ENCODE data around the gene STK17B. TPM values are rescaled to one million over a fixed set of nuclear protein-coding genes. Genes with fewer than 3 reads are reported as not detected.

STK17B gene
- total and polyA plus RNA-seq, 9 of the 15 experiments (the other 6 are each of a cell fraction or from before 2014, with no cell fraction given), result 2.3 to 17.7 (median 8.5) TPM

DNA sequence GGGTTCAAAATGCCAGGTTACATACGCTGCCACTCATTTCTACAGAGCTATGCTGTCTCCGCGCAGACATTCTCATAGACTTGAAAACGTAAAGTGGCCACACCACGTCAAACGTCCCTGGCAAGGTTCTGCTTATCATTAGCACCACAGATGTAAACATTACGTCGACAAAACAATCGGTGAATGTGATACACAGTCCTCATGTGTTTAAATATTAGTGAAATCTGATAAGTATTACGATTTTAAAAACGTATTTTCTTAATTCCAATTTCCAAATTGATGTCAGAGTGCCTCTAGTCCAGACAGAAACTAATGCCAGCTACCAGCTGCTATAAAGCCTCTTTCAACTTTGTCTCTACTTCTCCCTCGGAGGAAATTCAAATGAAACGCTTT, 1.2 kb downstream of the STK17B start (continued):
- TF ChIP-seq, protein P1, sequence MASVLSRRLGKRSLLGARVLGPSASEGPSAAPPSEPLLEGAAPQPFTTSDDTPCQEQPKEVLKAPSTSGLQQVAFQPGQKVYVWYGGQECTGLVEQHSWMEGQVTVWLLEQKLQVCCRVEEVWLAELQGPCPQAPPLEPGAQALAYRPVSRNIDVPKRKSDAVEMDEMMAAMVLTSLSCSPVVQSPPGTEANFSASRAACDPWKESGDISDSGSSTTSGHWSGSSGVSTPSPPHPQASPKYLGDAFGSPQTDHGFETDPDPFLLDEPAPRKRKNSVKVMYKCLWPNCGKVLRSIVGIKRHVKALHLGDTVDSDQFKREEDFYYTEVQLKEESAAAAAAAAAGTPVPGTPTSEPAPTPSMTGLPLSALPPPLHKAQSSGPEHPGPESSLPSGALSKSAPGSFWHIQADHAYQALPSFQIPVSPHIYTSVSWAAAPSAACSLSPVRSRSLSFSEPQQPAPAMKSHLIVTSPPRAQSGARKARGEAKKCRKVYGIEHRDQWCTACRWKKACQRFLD (CRISPR knock-in tag; IDR thresholded peaks at IDR 0.05), result 0 out of 2 replicates have a peak, but pooled peaks have one; percentile 22
- TF ChIP-seq FOXK1 (CRISPR knock-in tag; IDR thresholded peaks at IDR 0.05; ENCODE audit: borderline replicate concordance) (no peak), CC2D1A (IDR thresholded peaks at IDR 0.05) (no peak), GATA2 (CRISPR knock-in tag; IDR thresholded peaks at IDR 0.05) (no peak), RERE (CRISPR knock-in tag; IDR thresholded peaks at IDR 0.05; ENCODE audit: borderline replicate concordance) (no peak), CAMTA2 (CRISPR knock-in tag; conservative IDR thresholded peaks at IDR 0.05) (no peak), U2AF2 (optimal IDR thresholded peaks at IDR 0.05; ENCODE audit: low read depth, low read length) (no peak), RBM25 (IDR thresholded peaks at IDR 0.05; ENCODE audit: low read depth, low read length, severe bottlenecking) (no peak), ZBED1 (IDR thresholded peaks at IDR 0.05) (no peak), KAT7 (CRISPR knock-in tag; IDR thresholded peaks at IDR 0.05; ENCODE audit: borderline replicate concordance) (no peak), SMARCA4 (IDR thresholded peaks at IDR 0.05) (0 out of 2 replicates have a peak, but pooled peaks have one; percentile 27), HDAC3 (IDR thresholded peaks at IDR 0.05; ENCODE audit: borderline replicate concordance, partially characterized antibody) (peak; percentile 36), ZNF445 (CRISPR knock-in tag; IDR thresholded peaks at IDR 0.05; ENCODE audit: low read depth) (no peak), CREB3 (tag; conservative IDR thresholded peaks at IDR 0.05; ENCODE audit: low read depth) (no peak), SAP30 (IDR thresholded peaks at IDR 0.05; ENCODE audit: borderline replicate concordance, insufficient read depth, low read depth, low read length, poor library complexity, severe bottlenecking) (no peak), NFE2L1 (tag; IDR thresholded peaks at IDR 0.05; ENCODE audit: borderline replicate concordance, low read depth) (no peak)
- TF ChIP-seq, protein P2, sequence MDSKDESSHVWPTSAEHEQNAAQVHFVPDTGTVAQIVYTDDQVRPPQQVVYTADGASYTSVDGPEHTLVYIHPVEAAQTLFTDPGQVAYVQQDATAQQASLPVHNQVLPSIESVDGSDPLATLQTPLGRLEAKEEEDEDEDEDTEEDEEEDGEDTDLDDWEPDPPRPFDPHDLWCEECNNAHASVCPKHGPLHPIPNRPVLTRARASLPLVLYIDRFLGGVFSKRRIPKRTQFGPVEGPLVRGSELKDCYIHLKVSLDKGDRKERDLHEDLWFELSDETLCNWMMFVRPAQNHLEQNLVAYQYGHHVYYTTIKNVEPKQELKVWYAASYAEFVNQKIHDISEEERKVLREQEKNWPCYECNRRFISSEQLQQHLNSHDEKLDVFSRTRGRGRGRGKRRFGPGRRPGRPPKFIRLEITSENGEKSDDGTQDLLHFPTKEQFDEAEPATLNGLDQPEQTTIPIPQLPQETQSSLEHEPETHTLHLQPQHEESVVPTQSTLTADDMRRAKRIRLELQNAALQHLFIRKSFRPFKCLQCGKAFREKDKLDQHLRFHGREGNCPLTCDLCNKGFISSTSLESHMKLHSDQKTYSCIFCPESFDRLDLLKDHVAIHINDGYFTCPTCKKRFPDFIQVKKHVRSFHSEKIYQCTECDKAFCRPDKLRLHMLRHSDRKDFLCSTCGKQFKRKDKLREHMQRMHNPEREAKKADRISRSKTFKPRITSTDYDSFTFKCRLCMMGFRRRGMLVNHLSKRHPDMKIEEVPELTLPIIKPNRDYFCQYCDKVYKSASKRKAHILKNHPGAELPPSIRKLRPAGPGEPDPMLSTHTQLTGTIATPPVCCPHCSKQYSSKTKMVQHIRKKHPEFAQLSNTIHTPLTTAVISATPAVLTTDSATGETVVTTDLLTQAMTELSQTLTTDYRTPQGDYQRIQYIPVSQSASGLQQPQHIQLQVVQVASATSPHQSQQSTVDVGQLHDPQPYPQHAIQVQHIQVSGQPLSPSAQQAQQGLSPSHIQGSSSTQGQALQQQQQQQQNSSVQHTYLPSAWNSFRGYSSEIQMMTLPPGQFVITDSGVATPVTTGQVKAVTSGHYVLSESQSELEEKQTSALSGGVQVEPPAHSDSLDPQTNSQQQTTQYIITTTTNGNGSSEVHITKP (IDR thresholded peaks at IDR 0.05; ENCODE audit: partially characterized antibody), result no peak
